K562 (cell line): ENCODE results near the gene TNRC6B. TPM values are rescaled to one million over a fixed set of nuclear protein-coding genes. Genes with fewer than 3 reads are reported as not detected.

Source experiments
- ATAC-seq: fragments of 200-7000 bp; cut with Tn5 transposase; 3 replicates; pipeline ENCODE4 v1.9.1; 2020; ENCODE audit warnings: moderate library complexity
- BruUV-seq: library from RNA; stranded (reverse); fragments of 400-500 nt; replicated peaks from 2 replicates; lab custom pipeline; 2021; lab: Mats Ljungman, UMichigan
- CTCF ChIA-PET: fragments of 300-600 bp; formaldehyde crosslinking; extraction: SDS; loops from one replicate; lab custom pipeline; 2021; ENCODE audit warnings: low intra/inter-chr PET ratio; lab: Yijun Ruan, JAX
- POLR2A ChIA-PET: fragments of 300-600, 350-650 bp; sonication (Branson Sonifier 250); formaldehyde crosslinking; extraction: SDS; loops from one replicate; lab custom pipeline; 2021; ENCODE audit warnings: antibody characterized with exemption, inconsistent platforms; lab: Yijun Ruan, JAX
- DNase-seq, 4 experiments: peaks; one replicate each; pipeline versions ENCODE4 v3.0.0 to v3.0.0-alpha.2; 2011 to 2018; ENCODE audit warnings: low spot score in 3 of 4, mixed read lengths in 3 of 4; ENCODE audit errors: extremely low read depth in 1 of 4
- FAIRE-seq: peaks from 2 replicates; lab custom pipeline; 2011; peaks lifted over from hg19 to GRCh38; lab: Jason Lieb, UNC
- H2AFZ ChIP-seq: 2 replicates; pipeline ENCODE4 v1.6.0; 2011; ENCODE audit warnings: low read depth, low read length, control low read depth, inconsistent platforms
- H3K27ac ChIP-seq: fragments of 200-600 bp; 3 replicates; pipeline ENCODE4 v1.8.0; 2011; ENCODE audit warnings: low read depth, mild to moderate bottlenecking, control low read depth, inconsistent platforms, low read length, moderate library complexity, mixed read lengths; ENCODE audit errors: extremely low read depth
- H3K27me3 ChIP-seq, 2 experiments: fragments of 300-600 bp in 1 of 2; 2 replicates in 1 of 2; 3 replicates in 1 of 2; pipeline versions ENCODE4 v1.6.0 to v1.8.0; 2011; ENCODE audit warnings: inconsistent platforms in 2 of 2, low read length in 2 of 2, mild to moderate bottlenecking in 1 of 2, mixed read lengths in 1 of 2, moderate library complexity in 1 of 2; ENCODE audit not compliant: control insufficient read depth in 2 of 2, insufficient read depth in 2 of 2
- H3K36me3 ChIP-seq: fragments of 300-600 bp; 3 replicates; pipeline ENCODE4 v1.8.0; 2011; ENCODE audit warnings: mild to moderate bottlenecking, low read length, inconsistent platforms; ENCODE audit not compliant: control insufficient read depth, insufficient read depth
- H3K4me1 ChIP-seq, 2 experiments: fragments of 200-600 bp in 1 of 2; replicated peaks in 1 of 2; 2 replicates in 1 of 2; 3 replicates in 1 of 2; pipeline versions ENCODE4 v1.5.1 to v1.8.0; 2011; ENCODE audit warnings: inconsistent platforms in 2 of 2, low read length in 2 of 2, mild to moderate bottlenecking in 1 of 2, mixed read lengths in 1 of 2, moderate library complexity in 1 of 2; ENCODE audit not compliant: control insufficient read depth in 2 of 2, insufficient read depth in 2 of 2
- H3K4me2 ChIP-seq: 2 replicates; pipeline ENCODE4 v1.6.1; 2011; ENCODE audit warnings: low read length, control low read depth, inconsistent platforms, mixed read lengths; ENCODE audit not compliant: insufficient read depth
- H3K4me3 ChIP-seq: fragments of 200-600 bp; sonication (generic), shearing (Covaris generic); 2 replicates; pipeline ENCODE4 v1.5.1; 2016; ENCODE audit warnings: control low read depth, inconsistent platforms
- H3K79me2 ChIP-seq: fragments of 200-600 bp; 3 replicates; pipeline ENCODE4 v1.8.0; 2011; ENCODE audit warnings: low read length, inconsistent platforms; ENCODE audit not compliant: control insufficient read depth, insufficient read depth
- H3K9ac ChIP-seq, 2 experiments: 2 replicates each; pipeline versions ENCODE4 v1.6.0 to v1.6.1; 2011; ENCODE audit warnings: low read depth in 2 of 2, low read length in 2 of 2, control low read depth in 1 of 2, inconsistent platforms in 1 of 2, mild to moderate bottlenecking in 1 of 2, mixed read lengths in 1 of 2; ENCODE audit not compliant: insufficient read depth in 1 of 2
- H3K9me1 ChIP-seq: one replicate; pipeline ENCODE4 v1.6.0; 2011; ENCODE audit warnings: inconsistent platforms, mild to moderate bottlenecking, low read length, moderate library complexity; ENCODE audit not compliant: control insufficient read depth, insufficient read depth
- H3K9me3 ChIP-seq: replicated peaks from 2 replicates; pipeline ENCODE4 v1.5.1; 2011; ENCODE audit warnings: low read depth, low read length, inconsistent platforms; ENCODE audit not compliant: control insufficient read depth, insufficient read depth
- H4K20me1 ChIP-seq: replicated peaks from 2 replicates; pipeline ENCODE4 v1.6.1; 2011; ENCODE audit warnings: low read length, inconsistent platforms, mixed read lengths; ENCODE audit not compliant: control insufficient read depth, insufficient read depth
- SIN3A ChIP-seq, 2 experiments: fragments of 150-350 bp in 1 of 2; IDR thresholded peaks; 2 replicates each; pipeline ENCODE4 v1.6.1; 2011 to 2016; ENCODE audit warnings: borderline replicate concordance in 2 of 2, low read depth in 2 of 2, low read length in 2 of 2, mild to moderate bottlenecking in 2 of 2, moderate library complexity in 2 of 2; ENCODE audit not compliant: control insufficient read depth in 1 of 2
- ZBTB11 ChIP-seq, 3 experiments: fragments of 200-800 bp in 1 of 3; fragments of 250-450 bp in 1 of 3; fragments of 450-650 bp in 1 of 3; sonication (Bioruptor Pico) in 1 of 3; sonication (Bioruptor generic) in 1 of 3; formaldehyde crosslinking in 1 of 3; IDR thresholded peaks; 2 replicates each; pipeline versions ENCODE4 v1.6.1 to v1.8.0; 2016 to 2022; ENCODE audit warnings: mild to moderate bottlenecking in 2 of 3, missing genetic modification characterization in 2 of 3, missing compliant biosample characterization in 1 of 3, moderate library complexity in 1 of 3
- WGBS: fragments of 100-300 bp; shearing (Covaris generic); methylation state at CpG from one replicate; pipeline ENCODE4 v1.1.6; 2016; ENCODE audit warnings: low coverage, mixed read lengths; ENCODE audit not compliant: insufficient coverage; ENCODE audit errors: missing lambda C conversion rate; 5-methylcytosine and 5-hydroxymethylcytosine counted together
- in situ Hi-C: fragments of 300-500 bp; cut with MboI; formaldehyde crosslinking; loops from 4 replicates; pipeline ENCODE4 v1.15.0; 2018; ENCODE audit warnings: inconsistent platforms, mixed read lengths
- intact Hi-C: fragments of 100-400 bp; cut with micrococcal nuclease; formaldehyde crosslinking; loops from 2 replicates; pipeline ENCODE4 v1.14.2; 2022
- polyA plus RNA-seq, 8 experiments: library from polyadenylated mRNA; depleted of rRNA in 4 of 8; stranded (reverse) in 5 of 8; unstranded in 3 of 8; fragments of >200 nt; fragmentation: Nextera tagmentation in 2 of 8; fragmentation: Illumina TruSeq in 1 of 8; extraction: Ambion mirVana in 2 of 8; extraction: Trizol in 1 of 8; gene quantifications; 2 replicates each; pipeline versions ENCODE4 v1.2.1 to v1.2.3, GENCODE V29; 2011 to 2014; ENCODE audit warnings: inconsistent platforms in 1 of 8, missing spikeins in 1 of 8
- total RNA-seq, 7 experiments: library from RNA; depleted of rRNA in 6 of 7; stranded (reverse); fragments of >200 nt in 6 of 7; fragmentation: Illumina TruSeq in 2 of 7; extraction: Trizol in 2 of 7; gene quantifications; 2 replicates each; pipeline versions ENCODE4 v1.2.1 to v1.2.3, GENCODE V29; 2011 to 2021; ENCODE audit warnings: low replicate concordance in 1 of 7

Gene TNRC6B
- total and polyA plus RNA-seq, 9 of the 15 experiments (the other 6 are each of a cell fraction or from before 2014, with no cell fraction given), result 0.96 to 18.8 (median 10.8) TPM

DNA sequence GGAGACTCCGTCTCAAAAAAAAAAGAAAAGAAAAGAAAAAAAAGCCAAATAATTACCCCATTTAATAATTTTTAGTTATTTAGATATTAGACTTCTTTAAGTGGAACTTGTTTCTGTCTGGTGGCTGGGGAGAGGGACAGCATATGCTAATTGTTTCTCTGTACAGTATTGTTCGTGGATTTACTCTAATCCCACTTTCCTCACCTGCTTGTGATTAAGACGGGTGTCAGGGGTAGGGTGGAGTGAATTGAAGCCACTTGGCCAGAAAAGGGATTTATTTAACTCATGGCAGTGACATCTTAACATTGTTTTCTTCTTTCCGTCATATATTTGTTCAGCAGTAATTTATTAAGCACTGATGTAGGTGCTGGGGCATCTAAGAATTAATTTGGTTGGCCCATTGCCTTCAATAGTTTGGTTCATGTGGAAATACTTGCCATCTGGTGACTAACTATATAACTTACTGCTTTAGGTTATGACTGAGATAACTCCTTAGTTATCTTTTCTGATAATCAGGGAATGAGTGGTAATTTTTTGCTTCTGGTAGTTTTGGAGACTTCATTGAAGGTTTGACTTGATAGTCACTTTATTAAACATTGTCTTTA lies 4.6 kb downstream of the TNRC6B start:
- in situ Hi-C loops, result loop anchor here (10.0 kb wide), 2 partner anchors 138 to 648 kb away; partner anchors contain the start of gene RPS19BP1
- 21% methylated on average over 3 of the region's 4 CpGs for WGBS
- Histone ChIP-seq H3K36me3 (peaks cover 3% of the 10 kb centered on the region; the same call in 1 of the 3 replicates), H3K4me1 (peaks cover 11 to 43% of the 10 kb centered on the region in 2 experiments; a peak in 4 of 5 replicates), H3K27ac (peak overlapping the region; percentile 74; the same call in 1 of the 3 replicates), H2AFZ (no peak overlapping the region), H3K9me1 (no peaks in the 10 kb centered on the region), H3K4me3 (no peak overlapping the region), H3K27me3 (no peaks in the 10 kb centered on the region), H3K9ac (peak overlapping the region in 1 of 2 experiments; percentile 55; a peak in 1 of 4 replicates), H4K20me1 (0 out of 2 replicates have a peak, but pooled peaks cover 13% of the 10 kb centered on the region), H3K79me2 (peaks cover 100% of the 10 kb centered on the region), H3K9me3 (no peaks in the 10 kb centered on the region), H3K4me2 (peak overlapping the region; percentile 84)
- no peak for FAIRE-seq
- ChIA-PET POLR2A (interaction anchor here (1.0 kb wide), 1 partner anchor 153 kb away, joined by 4 read pairs; no protein-coding TSS in a partner anchor), CTCF (no interaction called here)
- DNase-seq, result no peak
- BruUV-seq, result no TSS peak
- no peak for ATAC-seq
- intact Hi-C loops, result no loop called here
- TF ChIP-seq SIN3A (IDR thresholded peaks at IDR 0.05; ENCODE audit: borderline replicate concordance in 2 of 2, control insufficient read depth in 1 of 2, low read depth in 2 of 2, low read length in 2 of 2), result no peak
- peak in 1 of 3 experiments; percentile 39; a peak in 1 of 6 replicates for TF ChIP-seq ZBTB11 (CRISPR knock-in tag; IDR thresholded peaks at IDR 0.05)
